Activated CD4-positive, alpha-beta T cell treated with anti-CD3 and anti-CD28 coated beads, Interleukin-2, amount 50 U/mL, for 24 hours (primary cell): Measurements from ENCODE around the gene CHPF2.

ENCODE experiments used
- DNase-seq, 2 donors: peaks; one replicate each; pipeline ENCODE4 v3.0.0-alpha.2; 2020; ENCODE audit warnings: low read depth in 1 of 2, low spot score in 1 of 2

CHPF2 gene

DNA sequence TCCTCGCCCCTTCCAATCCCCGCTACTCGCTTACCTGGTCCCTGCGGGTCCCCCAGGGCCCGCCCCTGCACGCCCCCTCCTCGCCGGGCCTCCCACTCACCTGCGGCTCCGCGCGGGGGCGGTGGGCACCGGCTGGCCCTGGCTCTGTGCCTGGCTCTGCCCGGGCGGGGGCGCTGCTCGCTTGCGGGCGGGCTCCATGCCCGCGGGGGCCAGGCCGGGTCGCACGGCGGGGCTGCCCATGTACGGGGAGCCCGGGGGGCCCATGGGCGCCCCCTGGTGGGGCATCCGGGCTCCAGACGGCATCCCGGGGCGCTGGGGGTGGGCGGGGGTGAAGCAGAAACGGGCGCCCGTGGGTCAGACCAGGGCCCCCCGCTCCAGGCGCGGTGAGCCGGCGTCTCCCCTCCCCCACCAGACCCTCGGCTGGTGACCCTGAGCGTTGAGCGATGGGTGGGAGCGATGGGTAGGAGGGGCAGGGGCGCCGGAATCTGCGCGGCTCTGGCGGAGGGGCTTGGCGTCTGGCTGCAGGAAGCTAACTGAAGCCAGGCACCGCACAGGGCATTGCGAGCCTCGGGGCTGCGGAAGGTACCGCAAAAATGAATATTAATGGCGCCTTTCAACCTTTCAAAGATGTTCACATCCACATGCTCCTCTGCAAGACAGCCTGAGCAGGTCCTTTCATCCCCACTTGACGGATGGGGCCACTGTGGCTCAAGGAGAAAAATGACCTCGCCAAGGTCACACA, 13.2 kb downstream of the CHPF2 start:
- no peak for DNase-seq

GRCh38 chr7:151246102-151246850, 14.0 kb downstream of the CHPF2 start:
- DNase-seq: no peak

GRCh38 chr7:151246851-151247580, 14.7 kb downstream of the CHPF2 start:
- no peak for DNase-seq

DNA sequence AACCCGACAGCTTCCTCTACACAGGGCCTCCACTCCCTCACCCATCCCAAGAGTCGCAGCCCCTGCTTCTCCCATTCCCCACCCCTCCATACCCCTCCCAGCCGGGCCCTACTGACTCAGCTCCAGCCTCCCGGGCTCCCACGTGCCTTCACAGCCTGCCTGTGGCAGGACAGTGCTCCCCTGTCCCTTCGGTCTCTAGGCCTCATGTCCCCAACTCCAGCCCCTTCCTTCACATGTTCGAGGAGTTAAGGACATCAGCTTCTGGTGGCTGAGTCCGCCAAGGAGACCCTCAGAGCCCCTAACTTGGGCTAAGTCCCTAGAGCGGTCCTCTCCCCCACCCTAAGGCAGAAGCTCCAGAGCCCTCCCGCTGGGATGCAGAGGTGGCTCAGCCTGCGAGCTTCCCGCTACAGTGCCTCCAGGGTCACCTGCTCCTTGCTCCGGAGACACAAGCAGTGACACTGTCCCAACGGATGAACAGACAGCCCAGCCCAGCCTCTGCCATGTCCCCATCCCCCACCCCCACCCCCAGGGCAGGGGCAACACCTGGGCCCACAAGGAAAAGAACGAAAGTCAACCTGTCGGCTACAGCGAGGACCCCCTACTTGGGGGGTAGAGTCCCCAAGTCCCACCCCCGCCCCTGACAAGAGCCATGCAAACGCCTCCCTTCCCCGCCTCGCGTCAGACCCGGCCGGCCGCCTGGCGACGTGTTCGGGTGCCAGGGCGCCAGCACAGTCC, 15.5 kb downstream of the CHPF2 start:
- DNase-seq: no peak

GRCh38 chr7:151248346-151249033, 16.2 kb downstream of the CHPF2 start, which contains the start of gene SMARCD3:
Gene SMARCD3 (minus strand): TSS chr7:151248694. CDS start chr7:151248562, 132 bp downstream.
- no peak for DNase-seq

DNA sequence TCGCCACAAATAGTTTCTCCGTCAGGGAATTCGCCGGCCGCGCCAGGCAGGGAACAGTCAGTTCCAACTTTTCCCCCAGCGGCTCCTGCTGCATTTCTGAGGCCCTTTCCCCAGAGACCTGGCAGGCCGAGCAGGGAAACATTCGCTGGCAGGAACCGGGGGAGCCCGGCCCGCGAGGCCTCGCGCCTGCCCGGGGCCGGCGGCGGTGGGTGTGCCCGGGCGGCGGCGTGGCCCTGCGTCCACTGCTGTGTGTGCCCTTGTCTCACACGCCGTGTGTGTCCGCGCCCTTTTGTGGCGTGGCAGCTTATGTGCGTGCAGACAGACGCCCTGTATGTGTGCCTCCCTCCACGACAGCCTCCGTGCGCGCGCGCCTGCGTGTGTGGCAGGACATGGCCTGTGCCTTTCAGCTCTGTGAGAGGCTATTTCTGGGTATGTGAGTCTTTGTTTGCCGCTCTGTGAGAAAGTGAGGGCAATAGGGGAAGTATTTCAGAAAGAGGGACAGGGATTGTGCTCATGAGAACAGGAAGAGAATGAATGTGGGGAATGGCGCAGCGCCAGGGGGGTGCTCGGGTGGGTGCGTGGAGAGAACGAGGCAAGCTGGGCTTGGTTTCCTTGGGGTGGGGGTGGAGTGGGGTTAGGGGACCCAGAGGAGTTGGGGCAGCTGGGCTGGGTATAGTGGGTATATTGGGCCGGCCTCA, 16.9 kb downstream of the CHPF2 start:
- DNase-seq: no peak

DNA sequence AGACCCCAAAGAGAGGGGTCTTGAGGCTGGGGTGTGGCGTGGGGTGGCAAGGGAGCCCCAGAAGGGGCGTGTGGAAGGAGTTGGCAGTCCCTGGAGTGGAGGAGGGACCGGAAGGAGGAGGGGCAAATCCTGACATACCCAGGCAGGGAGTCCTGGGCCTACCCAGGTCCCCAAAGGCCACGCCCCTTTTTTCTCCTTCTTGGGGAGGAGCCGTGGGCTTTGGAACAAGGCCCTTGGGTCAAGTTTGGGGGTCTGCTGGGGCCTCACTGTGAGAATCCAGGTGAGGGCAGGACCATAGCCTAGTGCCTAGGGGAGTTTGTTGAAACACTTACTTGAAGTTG, 17.4 kb downstream of the CHPF2 start:
- DNase-seq: no peak

- no peak for DNase-seq
Measured at GRCh38 chr7:151250181-151251132, 18.2 kb downstream of the CHPF2 start.

- DNase-seq: no peak
Measured at GRCh38 chr7:151251328-151251688, 19.0 kb downstream of the CHPF2 start.

- DNase-seq: no peak
Measured at GRCh38 chr7:151251689-151252560, 19.6 kb downstream of the CHPF2 start.

DNA sequence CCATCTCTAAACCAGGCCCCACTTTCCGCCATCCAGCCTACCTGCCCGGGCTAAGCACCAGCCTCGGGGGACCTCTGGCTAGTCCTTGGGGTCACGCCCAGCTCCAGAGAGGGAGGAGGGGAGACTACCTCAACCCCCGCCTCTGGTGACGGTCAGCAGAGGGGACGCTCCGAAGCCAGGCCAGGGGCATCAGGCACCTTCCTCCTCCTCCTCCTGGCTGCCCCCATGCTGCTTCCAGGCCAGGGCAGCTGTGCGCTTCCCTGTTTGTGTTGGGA, 20.2 kb downstream of the CHPF2 start:
- DNase-seq: no peak

- no peak for DNase-seq
Measured at GRCh38 chr7:151252961-151253711, 20.9 kb downstream of the CHPF2 start.

DNA sequence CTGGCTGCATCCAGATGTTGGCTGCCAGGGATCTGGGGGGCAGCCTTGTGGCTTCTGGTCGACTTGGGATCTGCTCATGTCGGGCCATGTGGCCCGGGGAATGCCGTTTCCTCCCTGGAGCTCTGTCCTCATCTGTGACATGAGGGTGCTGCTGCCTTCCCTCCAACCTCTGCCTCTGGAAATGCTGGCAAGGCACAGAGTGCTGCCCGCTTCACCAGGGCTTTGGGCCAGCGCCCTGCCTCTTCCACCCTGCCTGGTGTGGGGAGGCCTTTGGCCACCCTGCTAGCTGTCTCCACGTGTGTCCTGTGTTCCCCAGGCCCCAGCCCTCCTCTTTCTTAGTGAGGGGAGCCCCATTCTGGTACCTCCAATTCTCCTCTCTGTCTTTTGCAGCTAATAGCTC, 22.0 kb downstream of the CHPF2 start:
- DNase-seq: no peak

DNA sequence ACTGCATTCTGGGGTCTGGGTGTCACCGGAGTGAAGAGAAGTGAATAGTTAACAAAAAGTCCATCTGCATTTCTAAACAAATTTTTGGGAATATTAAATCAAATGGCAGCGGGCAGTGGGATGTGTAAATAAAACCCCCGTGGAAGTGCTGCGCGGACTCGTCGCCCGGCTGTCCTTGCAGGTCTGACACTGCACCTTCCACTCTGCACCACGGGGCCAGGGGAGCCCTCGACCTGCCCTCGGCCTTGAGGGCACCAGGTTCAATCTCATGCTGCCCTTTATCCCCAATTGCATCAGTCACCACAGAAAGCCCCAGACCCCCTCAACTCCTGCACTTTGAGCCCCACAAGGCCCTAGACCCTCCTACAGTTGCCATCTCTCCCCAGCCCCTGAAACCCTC, 22.6 kb downstream of the CHPF2 start:
- no peak for DNase-seq

- DNase-seq: no peak
Measured at GRCh38 chr7:151255390-151255789, 23.1 kb downstream of the CHPF2 start.

- no peak for DNase-seq
Measured at GRCh38 chr7:151256410-151257045, 24.2 kb downstream of the CHPF2 start.

DNA sequence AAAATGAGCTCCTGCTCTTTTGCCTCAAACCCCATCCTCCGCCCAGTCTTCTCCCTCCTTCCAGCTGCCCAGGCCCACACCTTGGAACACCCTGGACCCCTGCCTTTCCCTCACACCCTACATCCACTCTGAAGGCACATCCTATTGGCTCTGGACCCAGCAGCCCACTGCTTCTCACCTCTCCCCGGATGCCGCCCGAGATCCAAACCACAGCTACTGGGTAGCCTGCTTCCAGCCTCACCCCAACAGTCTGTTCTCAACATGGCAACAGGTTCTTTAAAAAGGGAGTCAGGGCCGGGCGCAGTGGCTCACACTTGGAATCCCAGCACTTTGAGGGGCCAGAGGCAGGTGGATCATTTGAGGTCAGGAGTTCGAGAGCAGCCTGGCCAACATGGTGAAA, 25.7 kb downstream of the CHPF2 start:
- DNase-seq: no peak
